Measurements from ENCODE around the gene OR6F1.

The OR6F1 gene

GRCh38 chr1:247669225-247669624 is 47.2 kb downstream of the OR6F1 start:
- H3K36me3 ChIP-seq = no peaks in the 10 kb centered on the region
- H3K4me3 ChIP-seq (ENCODE audit: low read depth in 1 of 2, low read length in 1 of 2) = no peak overlapping the region
- no peak overlapping the region for H3K27ac ChIP-seq
- TF ChIP-seq CTCF (IDR thresholded peaks at IDR 0.05) = no peak
- no peaks in the 10 kb centered on the region for H3K9me3 ChIP-seq
- H3K4me1 ChIP-seq (ENCODE audit: control insufficient read depth in 1 of 2, insufficient read depth in 1 of 2, low read depth in 1 of 2, low read length in 1 of 2) = no peaks in the 10 kb centered on the region
- H3K27me3 ChIP-seq = no peaks in the 10 kb centered on the region

Measured in neutrophil (primary cell).